A549 (cell line): ENCODE data around the gene MPRIP. TPM values are rescaled to one million over a fixed set of nuclear protein-coding genes. Genes with fewer than 3 reads are reported as not detected.

ENCODE experiments used
- ATAC-seq, 2 experiments: fragments of 200-7000 bp in 1 of 2; fragments of >200 bp in 1 of 2; cut with Nextera tagmentation in 1 of 2; cut with Tn5 transposase in 1 of 2; 3 replicates each; pipeline versions ENCODE4 v1.8.0 to v1.9.1; 2018 to 2020; ENCODE audit warnings: mild to moderate bottlenecking in 1 of 2, moderate library complexity in 1 of 2
- CTCF ChIA-PET: fragments of 300-600 bp; sonication (Branson Sonifier 250); formaldehyde crosslinking; extraction: SDS; loops from one replicate; lab custom pipeline; 2021; ENCODE audit warnings: antibody characterized with exemption, inconsistent platforms; lab: Yijun Ruan, JAX
- POLR2A ChIA-PET: fragments of 350-600 bp; formaldehyde crosslinking; extraction: SDS; loops from one replicate; lab custom pipeline; 2021; ENCODE audit warnings: antibody characterized with exemption, inconsistent platforms; lab: Yijun Ruan, JAX
- DNase-seq, 2 experiments: peaks; one replicate each; pipeline versions ENCODE4 v3.0.0 to v3.0.0-alpha.2; 2011 to 2016; ENCODE audit warnings: low read depth in 1 of 2, low spot score in 1 of 2
- FAIRE-seq: peaks from 2 replicates; lab custom pipeline; 2011; peaks lifted over from hg19 to GRCh38; lab: Jason Lieb, UNC
- H3K27ac ChIP-seq, 2 experiments: fragments of >200 bp; sonication (Bioruptor Twin); formaldehyde crosslinking; 3 replicates each; pipeline ENCODE4 v1.5.1; 2016 to 2017
- H3K4me1 ChIP-seq: fragments of >200 bp; sonication (Bioruptor Twin); formaldehyde crosslinking; 3 replicates; pipeline ENCODE4 v1.6.1; 2016
- H3K4me2 ChIP-seq: fragments of >200 bp; sonication (Bioruptor Twin); formaldehyde crosslinking; 3 replicates; pipeline ENCODE4 v1.6.1; 2016
- H3K4me3 ChIP-seq: fragments of >200 bp; sonication (Bioruptor Twin); formaldehyde crosslinking; 3 replicates; pipeline ENCODE4 v1.5.1; 2016
- H3K9me3 ChIP-seq: fragments of >200 bp; sonication (Bioruptor Twin); formaldehyde crosslinking; 3 replicates; pipeline ENCODE4 v1.6.1; 2016
- CBX2 ChIP-seq: fragments of 200-600 bp; sonication (generic); IDR thresholded peaks from 2 replicates; pipeline ENCODE4 v1.6.1; 2016; ENCODE audit warnings: low read depth, mild to moderate bottlenecking, borderline replicate concordance
- CBX8 ChIP-seq: fragments of 200-600 bp; sonication (generic); IDR thresholded peaks from 2 replicates; pipeline ENCODE4 v1.6.1; 2016
- CEBPB ChIP-seq, 2 experiments: fragments of >200 bp in 1 of 2; sonication (Bioruptor Twin) in 1 of 2; formaldehyde crosslinking in 1 of 2; IDR thresholded peaks; 2 replicates each; pipeline ENCODE4 v1.6.1; 2012 to 2016
- CHD2 ChIP-seq: fragments of 150-350 bp; IDR thresholded peaks from 2 replicates; pipeline ENCODE4 v1.6.1; 2014; ENCODE audit warnings: low read length; ENCODE audit not compliant: partially characterized antibody
- EHF ChIP-seq: fragments of 250-450 bp; sonication (Bioruptor Pico); IDR thresholded peaks from 2 replicates; pipeline ENCODE4 v1.5.0; 2020; ENCODE audit warnings: mild to moderate bottlenecking
- EHMT2 ChIP-seq: fragments of 200-600 bp; sonication (generic); IDR thresholded peaks from 2 replicates; pipeline ENCODE4 v1.6.1; 2016; ENCODE audit warnings: antibody characterized with exemption, low read depth, mild to moderate bottlenecking, moderate library complexity
- ESRRA ChIP-seq: fragments of 150-350 bp; IDR thresholded peaks from 2 replicates; pipeline ENCODE4 v1.6.1; 2014; ENCODE audit warnings: mild to moderate bottlenecking, low read length, borderline replicate concordance
- FOSB ChIP-seq: fragments of 250-450 bp; sonication (Bioruptor Pico); IDR thresholded peaks from 2 replicates; pipeline ENCODE4 v1.5.0; 2020; ENCODE audit warnings: mild to moderate bottlenecking, moderate library complexity
- FOSL2 ChIP-seq, 2 experiments: fragments of 450-650 bp in 1 of 2; fragments of >200 bp in 1 of 2; sonication (Bioruptor Twin) in 1 of 2; formaldehyde crosslinking; IDR thresholded peaks; 2 replicates each; pipeline versions ENCODE4 v1.5.0 to v1.6.1; 2016 to 2020; ENCODE audit warnings: mild to moderate bottlenecking in 1 of 2, moderate library complexity in 1 of 2
- FOXS1 ChIP-seq: fragments of 250-450 bp; sonication (Bioruptor Pico); IDR thresholded peaks from 2 replicates; pipeline ENCODE4 v1.5.0; 2020; ENCODE audit warnings: mild to moderate bottlenecking, moderate library complexity
- HOXB13 ChIP-seq: fragments of 250-450 bp; sonication (Bioruptor Pico); IDR thresholded peaks from 2 replicates; pipeline ENCODE4 v1.5.0; 2020; ENCODE audit warnings: low read depth, mild to moderate bottlenecking, moderate library complexity
- HOXB5 ChIP-seq: fragments of 250-450 bp; sonication (Bioruptor Pico); IDR thresholded peaks from 2 replicates; pipeline ENCODE4 v1.5.0; 2020; ENCODE audit warnings: mild to moderate bottlenecking, moderate library complexity
- KDM5A ChIP-seq: fragments of 200-600 bp; sonication (generic); IDR thresholded peaks from 2 replicates; pipeline ENCODE4 v1.6.1; 2016; ENCODE audit warnings: antibody characterized with exemption, mild to moderate bottlenecking
- MAFK ChIP-seq: fragments of 450-650 bp; IDR thresholded peaks from 2 replicates; pipeline ENCODE4 v1.6.1; 2014; ENCODE audit not compliant: partially characterized antibody
- MAZ ChIP-seq: fragments of 150-350 bp; IDR thresholded peaks from 2 replicates; pipeline ENCODE4 v1.6.1; 2014; ENCODE audit warnings: antibody characterized with exemption, low read depth, low read length, borderline replicate concordance
- MYC ChIP-seq: IDR thresholded peaks from 2 replicates; pipeline ENCODE4 v1.6.1; 2012; ENCODE audit warnings: mild to moderate bottlenecking, inconsistent platforms, low read length, improper control_type of control experiment, borderline replicate concordance
- NFE2L2 ChIP-seq: fragments of 150-350 bp; conservative IDR thresholded peaks from 2 replicates; pipeline ENCODE4 v1.6.1; 2014; ENCODE audit warnings: low read length
- NR3C1 ChIP-seq: fragments of >200 bp; sonication (Bioruptor Twin); formaldehyde crosslinking; IDR thresholded peaks from 3 replicates; pipeline ENCODE4 v1.6.1; 2017
- PHF8 ChIP-seq: fragments of 200-600 bp; sonication (generic); IDR thresholded peaks from 2 replicates; pipeline ENCODE4 v1.6.1; 2016; ENCODE audit warnings: low read depth, mild to moderate bottlenecking, antibody characterized with exemption, moderate library complexity, borderline replicate concordance
- RFX5 ChIP-seq: fragments of 450-650 bp; IDR thresholded peaks from 2 replicates; pipeline ENCODE4 v1.7.1; 2014; ENCODE audit warnings: antibody characterized with exemption, mild to moderate bottlenecking, moderate library complexity
- RNF2 ChIP-seq: fragments of 200-600 bp; sonication (generic); IDR thresholded peaks from 2 replicates; pipeline ENCODE4 v1.6.1; 2016; ENCODE audit warnings: low read depth, mild to moderate bottlenecking, antibody characterized with exemption, moderate library complexity, borderline replicate concordance
- SREBF2 ChIP-seq: fragments of 450-650 bp; IDR thresholded peaks from 2 replicates; pipeline ENCODE4 v1.6.1; 2014; ENCODE audit warnings: mild to moderate bottlenecking, moderate library complexity
- TFCP2L1 ChIP-seq: fragments of 250-450 bp; sonication (Bioruptor Pico); IDR thresholded peaks from 2 replicates; pipeline ENCODE4 v1.5.0; 2021; ENCODE audit warnings: mild to moderate bottlenecking
- ZC3H11A ChIP-seq: fragments of 450-650 bp; IDR thresholded peaks from 2 replicates; pipeline ENCODE4 v1.6.1; 2014; ENCODE audit warnings: antibody characterized with exemption, mild to moderate bottlenecking
- WGBS: methylation state at CpG from one replicate; pipeline ENCODE4 v1.1.6; 2017; ENCODE audit errors: missing lambda C conversion rate; 5-methylcytosine and 5-hydroxymethylcytosine counted together
- polyA plus RNA-seq, 4 experiments: library from polyadenylated mRNA; depleted of rRNA in 3 of 4; stranded (reverse); fragments of >200 nt; fragmentation: RNase III in 1 of 4; extraction: RNeasy Plus Mini Kit Qiagen cat#74134 plus additional on column Dnase treatment in 1 of 4; gene quantifications; 2 replicates in 3 of 4; 3 replicates in 1 of 4; pipeline ENCODE4 v1.2.3, GENCODE V29; 2011 to 2017
- TF ChIP-seq, protein P1 (sequence below): fragments of 250-450 bp; sonication (Bioruptor Pico); IDR thresholded peaks from 2 replicates; pipeline ENCODE4 v1.5.0; 2021; ENCODE audit warnings: mild to moderate bottlenecking, moderate library complexity, borderline replicate concordance
- TF ChIP-seq, protein P2 (sequence below): fragments of 250-450 bp; sonication (Bioruptor Pico); IDR thresholded peaks from 2 replicates; pipeline ENCODE4 v1.5.0; 2020; ENCODE audit warnings: low read depth, mild to moderate bottlenecking, moderate library complexity
- TF ChIP-seq, protein P3 (sequence below): fragments of 150-350 bp; IDR thresholded peaks from 2 replicates; pipeline ENCODE4 v1.6.1; 2014; ENCODE audit warnings: low read depth, mild to moderate bottlenecking, low read length

The MPRIP gene
- polyA plus RNA-seq, 2 of the 4 experiments (the other 2 are of a cell fraction) = 147 to 228 TPM

DNA sequence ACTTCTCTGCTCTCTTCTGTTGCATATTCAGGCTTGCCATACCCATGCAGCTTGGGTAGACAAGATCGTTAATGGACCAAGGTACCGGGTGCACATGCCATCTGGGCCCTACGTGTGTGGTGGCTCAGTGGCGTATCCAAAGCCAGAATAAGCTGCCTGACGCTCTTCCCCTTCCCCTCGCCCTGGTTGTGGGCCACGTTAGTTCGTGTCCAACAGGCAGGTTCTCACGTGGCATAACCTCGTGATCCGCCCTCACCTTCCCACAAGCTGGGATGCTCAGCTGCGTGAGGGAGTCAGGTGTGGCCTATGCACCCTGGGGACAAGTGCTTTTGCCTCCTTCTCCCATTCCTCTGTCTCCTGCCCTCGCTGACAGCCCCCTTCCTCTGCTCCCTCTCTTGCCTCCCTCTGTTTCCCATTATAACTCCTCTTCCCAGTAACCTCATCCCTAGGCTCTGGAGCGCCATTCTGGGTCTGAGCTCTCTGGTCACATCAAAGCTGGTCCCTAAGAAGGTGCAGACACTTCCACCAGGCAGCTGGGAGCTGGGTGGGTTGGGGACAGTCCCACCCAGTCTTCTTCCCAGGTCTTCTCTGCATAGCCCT, 86.3 kb downstream of the MPRIP start:
- FAIRE-seq = no peak
- TF ChIP-seq, protein P1, sequence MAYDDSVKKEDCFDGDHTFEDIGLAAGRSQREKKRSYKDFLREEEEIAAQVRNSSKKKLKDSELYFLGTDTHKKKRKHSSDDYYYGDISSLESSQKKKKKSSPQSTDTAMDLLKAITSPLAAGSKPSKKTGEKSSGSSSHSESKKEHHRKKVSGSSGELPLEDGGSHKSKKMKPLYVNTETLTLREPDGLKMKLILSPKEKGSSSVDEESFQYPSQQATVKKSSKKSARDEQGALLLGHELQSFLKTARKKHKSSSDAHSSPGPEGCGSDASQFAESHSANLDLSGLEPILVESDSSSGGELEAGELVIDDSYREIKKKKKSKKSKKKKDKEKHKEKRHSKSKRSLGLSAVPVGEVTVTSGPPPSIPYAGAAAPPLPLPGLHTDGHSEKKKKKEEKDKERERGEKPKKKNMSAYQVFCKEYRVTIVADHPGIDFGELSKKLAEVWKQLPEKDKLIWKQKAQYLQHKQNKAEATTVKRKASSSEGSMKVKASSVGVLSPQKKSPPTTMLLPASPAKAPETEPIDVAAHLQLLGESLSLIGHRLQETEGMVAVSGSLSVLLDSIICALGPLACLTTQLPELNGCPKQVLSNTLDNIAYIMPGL (CRISPR knock-in tag) = no peak
- no peak for TF ChIP-seq TFCP2L1 (CRISPR knock-in tag)
- TF ChIP-seq RFX5 = no peak
- no peak for TF ChIP-seq NFE2L2
- no peak for TF ChIP-seq HOXB5 (CRISPR knock-in tag)
- no peak for TF ChIP-seq RNF2
- no peak for TF ChIP-seq FOXS1 (CRISPR knock-in tag)
- TF ChIP-seq EHMT2 = no peak
- no peak for TF ChIP-seq MAZ
- no peak for TF ChIP-seq FOSB (CRISPR knock-in tag)
- no peak for TF ChIP-seq MYC
- no peak for TF ChIP-seq CHD2
- TF ChIP-seq, protein P2, sequence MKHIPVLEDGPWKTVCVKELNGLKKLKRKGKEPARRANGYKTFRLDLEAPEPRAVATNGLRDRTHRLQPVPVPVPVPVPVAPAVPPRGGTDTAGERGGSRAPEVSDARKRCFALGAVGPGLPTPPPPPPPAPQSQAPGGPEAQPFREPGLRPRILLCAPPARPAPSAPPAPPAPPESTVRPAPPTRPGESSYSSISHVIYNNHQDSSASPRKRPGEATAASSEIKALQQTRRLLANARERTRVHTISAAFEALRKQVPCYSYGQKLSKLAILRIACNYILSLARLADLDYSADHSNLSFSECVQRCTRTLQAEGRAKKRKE (CRISPR knock-in tag) = no peak
- TF ChIP-seq, protein P3, sequence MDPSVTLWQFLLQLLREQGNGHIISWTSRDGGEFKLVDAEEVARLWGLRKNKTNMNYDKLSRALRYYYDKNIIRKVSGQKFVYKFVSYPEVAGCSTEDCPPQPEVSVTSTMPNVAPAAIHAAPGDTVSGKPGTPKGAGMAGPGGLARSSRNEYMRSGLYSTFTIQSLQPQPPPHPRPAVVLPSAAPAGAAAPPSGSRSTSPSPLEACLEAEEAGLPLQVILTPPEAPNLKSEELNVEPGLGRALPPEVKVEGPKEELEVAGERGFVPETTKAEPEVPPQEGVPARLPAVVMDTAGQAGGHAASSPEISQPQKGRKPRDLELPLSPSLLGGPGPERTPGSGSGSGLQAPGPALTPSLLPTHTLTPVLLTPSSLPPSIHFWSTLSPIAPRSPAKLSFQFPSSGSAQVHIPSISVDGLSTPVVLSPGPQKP = no peak
- no peak for TF ChIP-seq CEBPB (IDR thresholded peaks at IDR 0.05)
- TF ChIP-seq CBX2 = no peak
- no peak for TF ChIP-seq SREBF2
- TF ChIP-seq ZC3H11A = no peak
- no peak for TF ChIP-seq MAFK
- TF ChIP-seq, all 56 proteins: peak for 0
- DNase-seq (no peak), ATAC-seq (no peak)
- POLR2A ChIA-PET = interaction anchor here (0.6 kb wide), 1 partner anchor 156 kb away, joined by 3 read pairs; no protein-coding TSS in a partner anchor
- peaks cover 19% of the 10 kb centered on the region; the same call in 1 of the 3 replicates for H3K4me1 ChIP-seq
- H3K4me2 ChIP-seq = no peak overlapping the region
- no peaks in the 10 kb centered on the region for H3K9me3 ChIP-seq
- CTCF ChIA-PET = interaction anchor here (1.0 to 7.2 kb wide), 4 partner anchors 14 to 97 kb away, joined by 3 to 62 read pairs (median 4); no protein-coding TSS in a partner anchor
- 92% methylated on average over 14 of the region's 14 CpGs for WGBS
- no peak overlapping the region for H3K4me3 ChIP-seq
- 0 out of 6 replicates have a peak overlapping the region, but pooled peaks of 1 of the 2 experiments have one; percentile 2 for H3K27ac ChIP-seq

DNA sequence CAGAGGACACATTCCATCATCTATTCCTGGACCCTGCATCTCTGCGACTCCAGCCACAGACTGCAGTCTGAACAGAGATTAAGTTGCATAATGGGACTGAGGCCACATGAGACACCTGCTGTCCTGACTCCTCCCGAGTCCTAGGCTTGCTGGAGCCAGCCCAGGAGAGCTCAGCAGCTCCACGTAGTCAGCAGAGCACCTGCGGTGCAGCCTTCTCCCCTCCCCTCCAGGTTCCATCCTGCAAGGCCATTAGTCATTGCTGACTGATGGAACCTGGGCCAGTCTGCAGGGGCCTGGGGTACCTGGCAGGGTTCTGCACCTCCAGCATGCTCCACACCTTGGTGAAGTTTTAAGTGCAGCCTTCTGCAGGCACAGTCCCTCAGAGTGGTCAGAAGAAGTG, 87.2 kb downstream of the MPRIP start:
- H3K4me3 ChIP-seq = no peak overlapping the region
- CTCF ChIA-PET = interaction anchor here (0.7 to 7.2 kb wide), 2 partner anchors 9 to 13 kb away, joined by 3 to 62 read pairs; no protein-coding TSS in a partner anchor
- no peak for TF ChIP-seq KDM5A
- no peak for TF ChIP-seq ESRRA
- TF ChIP-seq CBX8 = no peak
- no peak for TF ChIP-seq EHMT2
- TF ChIP-seq, protein P2 (CRISPR knock-in tag) = no peak
- TF ChIP-seq HOXB13 (CRISPR knock-in tag) = no peak
- no peak for TF ChIP-seq FOSL2 (IDR thresholded peaks at IDR 0.05)
- TF ChIP-seq FOSL2 (CRISPR knock-in tag; IDR thresholded peaks at IDR 0.05) = no peak
- no peak for TF ChIP-seq FOXS1 (CRISPR knock-in tag)
- no peak for TF ChIP-seq SREBF2
- no peak for TF ChIP-seq EHF (CRISPR knock-in tag)
- no peak for TF ChIP-seq NR3C1
- no peak for TF ChIP-seq RNF2
- TF ChIP-seq PHF8 = no peak
- no peak overlapping the region for H3K4me2 ChIP-seq
- ATAC-seq (no peak), FAIRE-seq (no peak), DNase-seq (no peak)
- 73% methylated on average over 4 of the region's 4 CpGs for WGBS
- H3K27ac ChIP-seq = peak overlapping the region; percentile 9 to 11; a peak in 2 of 6 replicates
- H3K9me3 ChIP-seq = no peaks in the 10 kb centered on the region
- H3K4me1 ChIP-seq = peaks cover 19% of the 10 kb centered on the region; the same call in 1 of the 3 replicates
- POLR2A ChIA-PET = no interaction called here
